ENCODE data around the gene MFNG.

DNA sequence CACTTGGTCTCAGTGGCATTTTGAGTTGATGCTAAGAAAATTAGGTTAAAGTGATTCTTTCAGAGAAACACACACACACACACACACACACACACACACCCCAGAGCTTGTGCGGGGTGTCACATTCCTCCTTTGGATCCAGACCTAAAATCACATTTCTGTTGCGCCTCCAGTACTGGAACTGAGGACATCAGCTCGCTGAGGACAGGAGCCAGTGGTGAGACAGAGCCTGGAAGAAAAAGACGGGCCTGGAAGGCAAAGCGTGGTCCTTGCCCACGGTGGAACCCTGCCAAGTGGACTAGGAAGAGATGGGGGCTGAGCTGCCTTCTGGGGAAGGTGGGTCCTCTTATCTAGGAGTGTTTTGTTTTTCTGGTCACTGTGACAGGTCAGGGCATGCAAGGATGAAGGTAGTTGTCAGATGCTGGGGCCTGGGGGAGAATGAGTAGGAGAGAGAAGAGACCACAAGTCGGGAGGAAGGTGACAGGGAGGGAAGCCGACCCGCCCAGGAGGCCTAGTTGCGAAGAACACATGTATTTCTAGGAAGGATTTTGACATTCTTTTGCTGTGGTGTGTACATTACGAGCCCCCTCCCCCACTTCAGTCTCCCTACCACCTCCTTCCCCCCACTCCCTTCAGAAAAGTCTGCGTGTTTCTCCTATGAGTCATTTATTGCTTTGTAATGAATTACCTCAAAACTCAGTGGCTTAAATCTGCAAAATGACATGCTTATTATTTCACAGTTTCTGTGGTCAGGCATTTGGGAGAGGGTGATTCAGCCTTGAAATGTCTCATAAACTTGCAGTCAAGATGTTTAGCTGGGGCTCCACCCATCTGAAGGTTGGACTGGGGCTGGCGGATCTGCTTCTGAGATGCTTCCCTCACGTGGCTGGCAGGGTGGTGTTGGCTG is 54.1 kb downstream of the MFNG start:
- TF ChIP-seq GATA3 (IDR thresholded peaks at IDR 0.05; ENCODE audit: low read depth, low read length) (no peak), GATA2 (IDR thresholded peaks at IDR 0.05; ENCODE audit: low read depth, low read length) (no peak)
